ENCODE measurements around the gene PARD3B. TPM values are rescaled to one million over a fixed set of nuclear protein-coding genes. Genes with fewer than 3 reads are reported as not detected.

PARD3B gene
- total RNA-seq, 1 donor from 2014 or later = 18.4 TPM

- Mint-ChIP-seq H3K4me1 (peaks cover 4% of the 10 kb centered on the region), H3K9me3 (peaks cover 2% of the 10 kb centered on the region), H3K27me3 (ENCODE audit: low read depth) (no peaks in the 10 kb centered on the region), H3K4me3 (no peak overlapping the region), H3K27ac (ENCODE audit: unreplicated experiment) (no peak overlapping the region), H3K36me3 (ENCODE audit: low read depth) (peaks cover 3% of the 10 kb centered on the region)
- no peak for DNase-seq (ENCODE audit: low read depth, low spot score)
- TF ChIP-seq CTCF (conservative IDR thresholded peaks at IDR 0.05) = no peak
These were observed 826.9 kb downstream of the PARD3B start for GRCh38 chr2:205372141-205372540.

GRCh38 chr2:205375461-205376448 lies 830.5 kb downstream of the PARD3B start:
- no peak for TF ChIP-seq CTCF (conservative IDR thresholded peaks at IDR 0.05)
- Mint-ChIP-seq H3K9me3 (peaks cover 2% of the 10 kb centered on the region), H3K27ac (ENCODE audit: unreplicated experiment) (no peak overlapping the region), H3K4me1 (peaks cover 4% of the 10 kb centered on the region), H3K27me3 (ENCODE audit: low read depth) (no peaks in the 10 kb centered on the region), H3K36me3 (ENCODE audit: low read depth) (peaks cover 3% of the 10 kb centered on the region), H3K4me3 (no peak overlapping the region)
- DNase-seq (ENCODE audit: low read depth, low spot score) = no peak

GRCh38 chr2:205377324-205377723 lies 832.0 kb downstream of the PARD3B start:
- no peak for DNase-seq (ENCODE audit: low read depth, low spot score)
- no peak overlapping the region for H3K4me3 Mint-ChIP-seq
- TF ChIP-seq CTCF (conservative IDR thresholded peaks at IDR 0.05) = no peak
- peaks cover 4% of the 10 kb centered on the region for H3K4me1 Mint-ChIP-seq
- no peaks in the 10 kb centered on the region for H3K27me3 Mint-ChIP-seq (ENCODE audit: low read depth)
- H3K36me3 Mint-ChIP-seq (ENCODE audit: low read depth) = peaks cover 3% of the 10 kb centered on the region
- H3K9me3 Mint-ChIP-seq = peaks cover 4% of the 10 kb centered on the region
- H3K27ac Mint-ChIP-seq (ENCODE audit: unreplicated experiment) = no peak overlapping the region

- no peak for TF ChIP-seq CTCF (conservative IDR thresholded peaks at IDR 0.05)
- Mint-ChIP-seq H3K9me3 (peaks cover 2% of the 10 kb centered on the region), H3K4me1 (peaks cover 10% of the 10 kb centered on the region), H3K27ac (ENCODE audit: unreplicated experiment) (no peak overlapping the region), H3K27me3 (ENCODE audit: low read depth) (no peaks in the 10 kb centered on the region), H3K36me3 (ENCODE audit: low read depth) (no peaks in the 10 kb centered on the region), H3K4me3 (no peak overlapping the region)
- DNase-seq (ENCODE audit: low read depth, low spot score) = no peak
These were observed 838.3 kb downstream of the PARD3B start for GRCh38 chr2:205383601-205384000.

GRCh38 chr2:205386109-205386508 lies 840.8 kb downstream of the PARD3B start:
- no peak for DNase-seq (ENCODE audit: low read depth, low spot score)
- no peak overlapping the region for H3K27ac Mint-ChIP-seq (ENCODE audit: unreplicated experiment)
- no peaks in the 10 kb centered on the region for H3K36me3 Mint-ChIP-seq (ENCODE audit: low read depth)
- no peaks in the 10 kb centered on the region for H3K27me3 Mint-ChIP-seq (ENCODE audit: low read depth)
- peaks cover 2% of the 10 kb centered on the region for H3K9me3 Mint-ChIP-seq
- TF ChIP-seq CTCF (conservative IDR thresholded peaks at IDR 0.05) = no peak
- no peak overlapping the region for H3K4me3 Mint-ChIP-seq
- H3K4me1 Mint-ChIP-seq = peaks cover 13% of the 10 kb centered on the region

Measured in neural crest cell (in vitro differentiated cells).